HepG2 (cell line): ENCODE data around the gene OSBPL3. TPM values are rescaled to one million over a fixed set of nuclear protein-coding genes. Genes with fewer than 3 reads are reported as not detected.

Experiments
- ATAC-seq: fragments of 200-7000 bp; cut with Tn5 transposase; 3 replicates; pipeline ENCODE4 v1.9.1; 2020; ENCODE audit warnings: mild to moderate bottlenecking, moderate library complexity
- BruUV-seq: library from RNA; stranded (reverse); fragments of 400-500 nt; replicated peaks from 2 replicates; lab custom pipeline; 2021; lab: Mats Ljungman, UMichigan
- CTCF ChIA-PET: fragments of 300-600 bp; formaldehyde crosslinking; extraction: SDS; loops from one replicate; lab custom pipeline; 2021; ENCODE audit warnings: low total read pairs, inconsistent platforms, low intra/inter-chr PET ratio; lab: Yijun Ruan, JAX
- POLR2A ChIA-PET: fragments of 350-600 bp; sonication (Branson Sonifier 250); formaldehyde crosslinking; loops from one replicate; lab custom pipeline; 2020; ENCODE audit warnings: antibody characterized with exemption, inconsistent platforms; lab: Yijun Ruan, JAX
- DNase-seq: peaks from one replicate; pipeline ENCODE4 v3.0.0-alpha.2; 2015; ENCODE audit warnings: low spot score
- FAIRE-seq: peaks from 3 replicates; lab custom pipeline; 2011; peaks lifted over from hg19 to GRCh38; lab: Jason Lieb, UNC
- H2AFZ ChIP-seq: one replicate; pipeline ENCODE4 v1.6.1; 2011; ENCODE audit warnings: low read length, inconsistent platforms
- H3K27ac ChIP-seq: fragments of 300-600 bp; 3 replicates; pipeline ENCODE4 v1.8.0; 2011; ENCODE audit warnings: mixed run types, mild to moderate bottlenecking, mixed read lengths, low read length, inconsistent platforms; ENCODE audit not compliant: insufficient read depth; ENCODE audit errors: extremely low read length
- H3K27me3 ChIP-seq, 2 experiments: fragments of 200-600 bp in 1 of 2; 2 replicates in 1 of 2; 3 replicates in 1 of 2; pipeline versions ENCODE4 v1.6.0 to v1.8.0; 2011; ENCODE audit warnings: low read length in 2 of 2, mild to moderate bottlenecking in 2 of 2, moderate library complexity in 2 of 2, inconsistent platforms in 1 of 2; ENCODE audit not compliant: insufficient read depth in 2 of 2, control insufficient read depth in 1 of 2
- H3K36me3 ChIP-seq, 2 experiments: fragments of 200-600 bp in 1 of 2; replicated peaks in 1 of 2; 2 replicates in 1 of 2; 3 replicates in 1 of 2; pipeline versions ENCODE4 v1.5.1 to v1.8.0; 2011; ENCODE audit warnings: low read length in 2 of 2, inconsistent platforms in 1 of 2; ENCODE audit not compliant: insufficient read depth in 2 of 2, control insufficient read depth in 1 of 2
- H3K4me1 ChIP-seq: 2 replicates; pipeline ENCODE4 v1.5.1; 2012; ENCODE audit warnings: low read length, inconsistent platforms; ENCODE audit not compliant: insufficient read depth
- H3K4me2 ChIP-seq: 2 replicates; pipeline ENCODE4 v1.6.0; 2011; ENCODE audit warnings: low read depth, low read length, inconsistent platforms
- H3K4me3 ChIP-seq, 3 experiments: fragments of 200-600 bp in 1 of 3; sonication (generic), shearing (Covaris generic) in 1 of 3; replicated peaks in 1 of 3; 2 replicates each; pipeline ENCODE4 v1.5.1; 2011 to 2016; ENCODE audit warnings: low read length in 3 of 3, inconsistent platforms in 2 of 3, low read depth in 2 of 3, mild to moderate bottlenecking in 2 of 3, control low read depth in 1 of 3, mixed read lengths in 1 of 3; ENCODE audit not compliant: insufficient read depth in 1 of 3
- H3K79me2 ChIP-seq: one replicate; pipeline ENCODE4 v1.6.1; 2011; ENCODE audit warnings: low read length, inconsistent platforms; ENCODE audit not compliant: insufficient read depth
- H3K9ac ChIP-seq: 2 replicates; pipeline ENCODE4 v1.6.0; 2011; ENCODE audit warnings: mild to moderate bottlenecking, low read depth, low read length, inconsistent platforms; ENCODE audit not compliant: insufficient read depth
- H3K9me3 ChIP-seq: 2 replicates; pipeline ENCODE4 v1.5.1; 2012; ENCODE audit warnings: mild to moderate bottlenecking, low read length
- H4K20me1 ChIP-seq: 2 replicates; pipeline ENCODE4 v1.6.0; 2011; ENCODE audit warnings: inconsistent platforms, mild to moderate bottlenecking, low read length, moderate library complexity; ENCODE audit not compliant: insufficient read depth
- HHEX ChIP-seq: IDR thresholded peaks from 2 replicates; pipeline ENCODE4 v1.6.1; 2016; ENCODE audit warnings: control low read depth
- MAF1 ChIP-seq: sonication (generic); formaldehyde crosslinking; IDR thresholded peaks from 2 replicates; pipeline ENCODE4 v1.5.0; 2020; ENCODE audit warnings: missing genetic modification reagents, borderline replicate concordance
- MAZ ChIP-seq, 2 experiments: sonication (generic) in 1 of 2; formaldehyde crosslinking in 1 of 2; IDR thresholded peaks; 2 replicates each; pipeline versions ENCODE4 v1.5.0 to v1.6.1; 2012 to 2020; ENCODE audit warnings: low read depth in 2 of 2, mild to moderate bottlenecking in 2 of 2, borderline replicate concordance in 1 of 2, improper control_type of control experiment in 1 of 2, low read length in 1 of 2, missing genetic modification reagents in 1 of 2, moderate library complexity in 1 of 2
- PRMT3 ChIP-seq: sonication (generic); formaldehyde crosslinking; IDR thresholded peaks from 2 replicates; pipeline ENCODE4 v1.8.1; 2022; ENCODE audit warnings: low read depth, mild to moderate bottlenecking, moderate library complexity, missing genetic modification reagents, borderline replicate concordance
- RAD21 ChIP-seq: fragments of 450-650 bp; formaldehyde crosslinking; IDR thresholded peaks from 2 replicates; pipeline ENCODE4 v1.5.0; 2020; ENCODE audit warnings: mild to moderate bottlenecking
- RFX5 ChIP-seq: IDR thresholded peaks from 2 replicates; pipeline ENCODE4 v1.6.1; 2011; ENCODE audit warnings: low read depth, low read length, improper control_type of control experiment
- ZC3H13 ChIP-seq: sonication (generic); formaldehyde crosslinking; IDR thresholded peaks from 2 replicates; pipeline ENCODE4 v1.8.1; 2023; ENCODE audit warnings: mild to moderate bottlenecking, missing genetic modification reagents, moderate library complexity
- ZMAT3 ChIP-seq: sonication (generic); formaldehyde crosslinking; conservative IDR thresholded peaks from 2 replicates; pipeline ENCODE4 v1.7.0; 2021; ENCODE audit warnings: missing genetic modification reagents
- ZNF251 ChIP-seq: sonication (generic); formaldehyde crosslinking; IDR thresholded peaks from 2 replicates; pipeline ENCODE4 v1.9.0; 2021; ENCODE audit warnings: mild to moderate bottlenecking, missing genetic modification reagents
- ZNF430 ChIP-seq: sonication (generic); formaldehyde crosslinking; IDR thresholded peaks from 2 replicates; pipeline ENCODE4 v1.9.0; 2021; ENCODE audit warnings: mild to moderate bottlenecking, missing genetic modification reagents
- WGBS: methylation state at CpG from one replicate; pipeline ENCODE4 v1.1.6; 2017; ENCODE audit warnings: low lambda C conversion rate; 5-methylcytosine and 5-hydroxymethylcytosine counted together
- in situ Hi-C: cut with HindIII; loops from 2 replicates; pipeline ENCODE4 v1.10.0; 2017; ENCODE audit warnings: low pct_unique_long_range_greater_than_20kb; ENCODE audit not compliant: extremely low pct_ligation_motif_present
- intact Hi-C: fragments of 100-400 bp; cut with micrococcal nuclease; formaldehyde crosslinking; loops from one replicate; pipeline ENCODE4 v1.10.0; 2022; ENCODE audit not compliant: unreplicated experiment
- polyA plus RNA-seq, 8 experiments: library from polyadenylated mRNA; depleted of rRNA in 3 of 8; stranded (reverse) in 7 of 8; unstranded in 1 of 8; fragments of >200 nt; fragmentation: Illumina TruSeq in 4 of 8; extraction: Trizol in 4 of 8; gene quantifications; 2 replicates each; pipeline versions ENCODE4 v1.2.1 to v1.2.3, GENCODE V29; 2011 to 2016; ENCODE audit warnings: low read depth in 4 of 8, missing spikeins in 1 of 8, mixed read lengths in 1 of 8; ENCODE audit not compliant: insufficient read depth in 1 of 8
- total RNA-seq, 5 experiments: library from RNA; depleted of rRNA; stranded (reverse); fragments of >200 nt; fragmentation: Illumina TruSeq; extraction: Trizol; gene quantifications; 2 replicates each; pipeline ENCODE4 v1.2.3, GENCODE V29; 2016; ENCODE audit warnings: low read depth in 1 of 5
- TF ChIP-seq, protein P1 (sequence below), 2 experiments: IDR thresholded peaks; 2 replicates each; pipeline ENCODE4 v1.6.1; 2011 to 2012; ENCODE audit warnings: low read length in 2 of 2, borderline replicate concordance in 1 of 2, low read depth in 1 of 2, mild to moderate bottlenecking in 1 of 2, moderate library complexity in 1 of 2
- TF ChIP-seq, protein P2 (sequence below), 2 experiments: sonication (generic) in 1 of 2; formaldehyde crosslinking in 1 of 2; IDR thresholded peaks; 2 replicates each; pipeline versions ENCODE4 v1.5.1 to v1.6.1; 2011 to 2020; ENCODE audit warnings: borderline replicate concordance in 1 of 2, low read depth in 1 of 2, low read length in 1 of 2, mild to moderate bottlenecking in 1 of 2, missing genetic modification reagents in 1 of 2, moderate library complexity in 1 of 2

Gene OSBPL3
- total and polyA plus RNA-seq, 2 of the 13 experiments (the other 11 are each of a cell fraction or from before 2014, with no cell fraction given), result 8.8 to 28.9 TPM

DNA sequence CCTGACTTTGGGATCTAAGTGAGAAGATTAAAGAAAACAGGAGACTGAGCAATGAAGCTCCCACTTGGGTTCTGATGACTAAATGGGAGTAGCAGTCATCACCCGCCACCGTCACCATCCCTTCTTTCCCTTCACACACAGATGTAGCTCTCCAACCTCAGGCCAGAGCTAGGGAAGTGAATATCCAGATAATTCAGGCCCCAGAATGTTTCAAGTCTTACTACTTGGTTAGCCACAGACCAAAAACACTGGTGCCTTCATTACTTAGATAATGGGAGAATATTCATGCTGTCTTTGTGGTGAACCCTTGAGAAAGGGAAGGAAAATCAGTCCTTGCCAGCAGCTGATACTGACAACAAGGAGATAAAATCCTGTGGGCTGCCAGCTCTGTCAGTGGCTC, 100.7 kb downstream of the OSBPL3 start:
- ATAC-seq (no peak), FAIRE-seq (no peak), DNase-seq (no peak)
- no peaks in the 10 kb centered on the region for H3K4me1 ChIP-seq
- in situ Hi-C loops (no loop called here), intact Hi-C loops (no loop called here)
- H2AFZ ChIP-seq, result no peak overlapping the region
- no peak for TF ChIP-seq MAZ (IDR thresholded peaks at IDR 0.05; ENCODE audit: borderline replicate concordance, low read depth, low read length)
- no peak for TF ChIP-seq MAZ (CRISPR knock-in tag; IDR thresholded peaks at IDR 0.05; ENCODE audit: low read depth)
- TF ChIP-seq ZMAT3 (CRISPR knock-in tag), result no peak
- no peak for TF ChIP-seq ZNF430 (CRISPR knock-in tag)
- TF ChIP-seq ZNF251 (CRISPR knock-in tag), result no peak
- TF ChIP-seq ZC3H13 (CRISPR knock-in tag), result no peak
- no peak for TF ChIP-seq RFX5
- TF ChIP-seq PRMT3 (CRISPR knock-in tag), result no peak
- no peak for TF ChIP-seq MAF1 (CRISPR knock-in tag)
- no peak for TF ChIP-seq RAD21
- TF ChIP-seq HHEX (CRISPR knock-in tag), result no peak
- TF ChIP-seq, protein P1, sequence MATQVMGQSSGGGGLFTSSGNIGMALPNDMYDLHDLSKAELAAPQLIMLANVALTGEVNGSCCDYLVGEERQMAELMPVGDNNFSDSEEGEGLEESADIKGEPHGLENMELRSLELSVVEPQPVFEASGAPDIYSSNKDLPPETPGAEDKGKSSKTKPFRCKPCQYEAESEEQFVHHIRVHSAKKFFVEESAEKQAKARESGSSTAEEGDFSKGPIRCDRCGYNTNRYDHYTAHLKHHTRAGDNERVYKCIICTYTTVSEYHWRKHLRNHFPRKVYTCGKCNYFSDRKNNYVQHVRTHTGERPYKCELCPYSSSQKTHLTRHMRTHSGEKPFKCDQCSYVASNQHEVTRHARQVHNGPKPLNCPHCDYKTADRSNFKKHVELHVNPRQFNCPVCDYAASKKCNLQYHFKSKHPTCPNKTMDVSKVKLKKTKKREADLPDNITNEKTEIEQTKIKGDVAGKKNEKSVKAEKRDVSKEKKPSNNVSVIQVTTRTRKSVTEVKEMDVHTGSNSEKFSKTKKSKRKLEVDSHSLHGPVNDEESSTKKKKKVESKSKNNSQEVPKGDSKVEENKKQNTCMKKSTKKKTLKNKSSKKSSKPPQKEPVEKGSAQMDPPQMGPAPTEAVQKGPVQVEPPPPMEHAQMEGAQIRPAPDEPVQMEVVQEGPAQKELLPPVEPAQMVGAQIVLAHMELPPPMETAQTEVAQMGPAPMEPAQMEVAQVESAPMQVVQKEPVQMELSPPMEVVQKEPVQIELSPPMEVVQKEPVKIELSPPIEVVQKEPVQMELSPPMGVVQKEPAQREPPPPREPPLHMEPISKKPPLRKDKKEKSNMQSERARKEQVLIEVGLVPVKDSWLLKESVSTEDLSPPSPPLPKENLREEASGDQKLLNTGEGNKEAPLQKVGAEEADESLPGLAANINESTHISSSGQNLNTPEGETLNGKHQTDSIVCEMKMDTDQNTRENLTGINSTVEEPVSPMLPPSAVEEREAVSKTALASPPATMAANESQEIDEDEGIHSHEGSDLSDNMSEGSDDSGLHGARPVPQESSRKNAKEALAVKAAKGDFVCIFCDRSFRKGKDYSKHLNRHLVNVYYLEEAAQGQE (IDR thresholded peaks at IDR 0.05; ENCODE audit: borderline replicate concordance in 1 of 2, low read depth in 1 of 2, low read length in 2 of 2), result no peak
- TF ChIP-seq, protein P2, sequence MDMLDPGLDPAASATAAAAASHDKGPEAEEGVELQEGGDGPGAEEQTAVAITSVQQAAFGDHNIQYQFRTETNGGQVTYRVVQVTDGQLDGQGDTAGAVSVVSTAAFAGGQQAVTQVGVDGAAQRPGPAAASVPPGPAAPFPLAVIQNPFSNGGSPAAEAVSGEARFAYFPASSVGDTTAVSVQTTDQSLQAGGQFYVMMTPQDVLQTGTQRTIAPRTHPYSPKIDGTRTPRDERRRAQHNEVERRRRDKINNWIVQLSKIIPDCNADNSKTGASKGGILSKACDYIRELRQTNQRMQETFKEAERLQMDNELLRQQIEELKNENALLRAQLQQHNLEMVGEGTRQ (IDR thresholded peaks at IDR 0.05; ENCODE audit: low read depth, low read length), result no peak
- TF ChIP-seq, protein P2 (CRISPR knock-in tag; IDR thresholded peaks at IDR 0.05; ENCODE audit: borderline replicate concordance), result no peak
- CTCF ChIA-PET, result no interaction called here
- no TSS peak for BruUV-seq
- no peaks in the 10 kb centered on the region for H4K20me1 ChIP-seq
- H3K4me3 ChIP-seq, result no peak overlapping the region
- H3K9me3 ChIP-seq, result no peaks in the 10 kb centered on the region
- no peak overlapping the region for H3K9ac ChIP-seq
- no peak overlapping the region for H3K27ac ChIP-seq
- no peaks in the 10 kb centered on the region for H3K27me3 ChIP-seq
- POLR2A ChIA-PET, result no interaction called here
- H3K79me2 ChIP-seq, result no peaks in the 10 kb centered on the region
- 97% methylated on average over 2 of the region's 2 CpGs for WGBS
- no peak overlapping the region for H3K4me2 ChIP-seq
- no peaks in the 10 kb centered on the region; a peak in 1 of 5 replicates for H3K36me3 ChIP-seq
